Gastroesophageal sphincter (tissue), 3 donors: ENCODE data around the gene NEUROG1.

Source experiments
- CTCF ChIP-seq, 4 experiments: fragments of 200-600 bp in 2 of 4; fragments of 450-650 bp in 2 of 4; sonication (generic) in 1 of 4; IDR thresholded peaks; one replicate each; pipeline ENCODE4 v1.5.1; 2017 to 2019; ENCODE audit warnings: antibody characterized with exemption in 4 of 4, mild to moderate bottlenecking in 2 of 4, moderate library complexity in 2 of 4
- EP300 ChIP-seq: sonication (generic); formaldehyde crosslinking; IDR thresholded peaks from one replicate; pipeline ENCODE4 v1.6.1; 2017; ENCODE audit warnings: antibody characterized with exemption, mild to moderate bottlenecking
- POLR2A ChIP-seq, 2 donors: fragments of 450-650 bp; IDR thresholded peaks; one replicate each; pipeline ENCODE4 v1.6.1; 2017; ENCODE audit warnings: antibody characterized with exemption in 2 of 2, mild to moderate bottlenecking in 2 of 2, moderate library complexity in 1 of 2

- no peak for TF ChIP-seq POLR2A (IDR thresholded peaks at IDR 0.05)
- no peak for TF ChIP-seq CTCF (IDR thresholded peaks at IDR 0.05)
- TF ChIP-seq EP300, result no peak
These were observed 19.8 kb upstream of the NEUROG1 start for GRCh38 chr5:135555530-135555929.
